Measurements from ENCODE around the gene SWT1. TPM values are rescaled to one million over a fixed set of nuclear protein-coding genes. Genes with fewer than 3 reads are reported as not detected.

Gene SWT1
- total and polyA plus RNA-seq, 9 of the 15 experiments (the other 6 are each of a cell fraction or from before 2014, with no cell fraction given), result 1.5 to 3.4 (median 2.3) TPM

DNA sequence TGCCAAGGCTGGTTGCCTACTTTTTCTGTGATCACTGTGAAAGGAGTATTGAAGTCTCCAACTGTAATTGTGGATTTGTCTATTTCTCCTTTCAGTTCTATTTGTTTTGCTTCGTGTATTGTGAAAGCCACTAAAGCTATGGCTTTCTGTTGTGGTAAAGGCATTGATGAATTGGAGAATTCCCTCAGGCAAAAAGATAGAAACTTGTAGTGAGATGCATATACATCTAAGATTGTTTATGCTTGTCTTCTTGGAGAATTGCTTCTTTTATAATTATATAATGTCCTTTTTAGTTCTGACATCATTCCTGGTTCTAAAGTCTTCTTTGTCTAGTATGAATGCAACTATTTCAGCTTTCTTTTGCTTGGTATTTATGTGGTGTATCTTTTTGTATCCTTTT, 36.8 kb downstream of the SWT1 start:
- Histone ChIP-seq H2AFZ (ENCODE audit: low read depth, low read length) (no peak overlapping the region), H3K79me2 (ENCODE audit: control insufficient read depth, insufficient read depth, low read length) (no peaks in the 10 kb centered on the region), H3K9me1 (ENCODE audit: control insufficient read depth, insufficient read depth, low read length) (no peaks in the 10 kb centered on the region), H3K27me3 (ENCODE audit: control insufficient read depth in 2 of 2, insufficient read depth in 2 of 2, low read length in 2 of 2) (no peaks in the 10 kb centered on the region), H4K20me1 (replicated peaks; ENCODE audit: control insufficient read depth, insufficient read depth, low read length) (no peaks in the 10 kb centered on the region), H3K4me2 (ENCODE audit: insufficient read depth, low read length) (no peak overlapping the region), H3K9me3 (replicated peaks; ENCODE audit: control insufficient read depth, insufficient read depth, low read depth, low read length) (no peaks in the 10 kb centered on the region), H3K27ac (ENCODE audit: extremely low read depth, low read depth, low read length) (no peak overlapping the region), H3K4me1 (replicated peaks in 1 of 2; ENCODE audit: control insufficient read depth in 2 of 2, insufficient read depth in 2 of 2, low read length in 2 of 2) (no peaks in the 10 kb centered on the region), H3K36me3 (ENCODE audit: control insufficient read depth, insufficient read depth, low read length) (no peaks in the 10 kb centered on the region), H3K9ac (ENCODE audit: insufficient read depth in 1 of 2, low read depth in 2 of 2, low read length in 2 of 2) (no peak overlapping the region), H3K4me3 (no peak overlapping the region)
- ChIA-PET POLR2A (no interaction called here), CTCF (ENCODE audit: low intra/inter-chr PET ratio) (no interaction called here)
- in situ Hi-C loops (cut with MboI), result no loop called here
- intact Hi-C loops (cut with micrococcal nuclease), result no loop called here
- no peak for ATAC-seq
- no peak for DNase-seq (ENCODE audit: extremely low read depth in 1 of 4, low spot score in 3 of 4)
- WGBS (ENCODE audit: insufficient coverage, low coverage, missing lambda C conversion rate), result 28% methylated on average over 1 of the region's 1 CpG
- FAIRE-seq, result no peak
- TF ChIP-seq, protein P1, sequence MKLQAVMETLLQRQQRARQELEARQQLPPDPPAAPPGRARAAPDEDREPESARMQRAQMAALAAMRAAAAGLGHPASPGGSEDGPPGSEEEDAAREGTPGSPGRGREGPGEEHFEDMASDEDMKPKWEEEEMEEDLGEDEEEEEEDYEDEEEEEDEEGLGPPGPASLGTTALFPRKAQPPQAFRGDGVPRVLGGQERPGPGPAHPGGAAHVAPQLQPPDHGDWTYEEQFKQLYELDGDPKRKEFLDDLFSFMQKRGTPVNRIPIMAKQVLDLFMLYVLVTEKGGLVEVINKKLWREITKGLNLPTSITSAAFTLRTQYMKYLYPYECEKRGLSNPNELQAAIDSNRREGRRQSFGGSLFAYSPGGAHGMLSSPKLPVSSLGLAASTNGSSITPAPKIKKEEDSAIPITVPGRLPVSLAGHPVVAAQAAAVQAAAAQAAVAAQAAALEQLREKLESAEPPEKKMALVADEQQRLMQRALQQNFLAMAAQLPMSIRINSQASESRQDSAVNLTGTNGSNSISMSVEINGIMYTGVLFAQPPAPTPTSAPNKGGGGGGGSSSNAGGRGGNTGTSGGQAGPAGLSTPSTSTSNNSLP (IDR thresholded peaks at IDR 0.05; ENCODE audit: borderline replicate concordance, low read depth, low read length), result no peak
- TF ChIP-seq MAZ (CRISPR knock-in tag; conservative IDR thresholded peaks at IDR 0.05 in 1 of 2, IDR thresholded peaks at IDR 0.05 in 1 of 2) (no peak), TOE1 (IDR thresholded peaks at IDR 0.05; ENCODE audit: borderline replicate concordance) (no peak), TOE1 (CRISPR knock-in tag; IDR thresholded peaks at IDR 0.05; ENCODE audit: borderline replicate concordance, low read depth) (no peak), EZH2 (IDR thresholded peaks at IDR 0.05; ENCODE audit: borderline replicate concordance, low read depth, low read length) (no peak), POLR2AphosphoS5 (IDR thresholded peaks at IDR 0.05; ENCODE audit: control insufficient read depth, insufficient read depth, low read depth, low read length) (no peak), RBM39 (optimal IDR thresholded peaks at IDR 0.05; ENCODE audit: low read depth, low read length) (no peak), NFYB (IDR thresholded peaks at IDR 0.05; ENCODE audit: extremely low read depth, insufficient read length) (no peak), ETS2 (tag; IDR thresholded peaks at IDR 0.05; ENCODE audit: borderline replicate concordance, poor library complexity, severe bottlenecking) (no peak), ZNF143 (CRISPR knock-in tag; IDR thresholded peaks at IDR 0.05) (no peak), ZNF444 (CRISPR knock-in tag; IDR thresholded peaks at IDR 0.05) (no peak), MAFF (IDR thresholded peaks at IDR 0.05; ENCODE audit: low read length) (no peak), NRF1 (conservative IDR thresholded peaks at IDR 0.05 in 1 of 2, IDR thresholded peaks at IDR 0.05 in 1 of 2) (no peak)
- no TSS peak for BruUV-seq (replicated peaks)
